ENCODE data around the gene VGLL4.

DNA sequence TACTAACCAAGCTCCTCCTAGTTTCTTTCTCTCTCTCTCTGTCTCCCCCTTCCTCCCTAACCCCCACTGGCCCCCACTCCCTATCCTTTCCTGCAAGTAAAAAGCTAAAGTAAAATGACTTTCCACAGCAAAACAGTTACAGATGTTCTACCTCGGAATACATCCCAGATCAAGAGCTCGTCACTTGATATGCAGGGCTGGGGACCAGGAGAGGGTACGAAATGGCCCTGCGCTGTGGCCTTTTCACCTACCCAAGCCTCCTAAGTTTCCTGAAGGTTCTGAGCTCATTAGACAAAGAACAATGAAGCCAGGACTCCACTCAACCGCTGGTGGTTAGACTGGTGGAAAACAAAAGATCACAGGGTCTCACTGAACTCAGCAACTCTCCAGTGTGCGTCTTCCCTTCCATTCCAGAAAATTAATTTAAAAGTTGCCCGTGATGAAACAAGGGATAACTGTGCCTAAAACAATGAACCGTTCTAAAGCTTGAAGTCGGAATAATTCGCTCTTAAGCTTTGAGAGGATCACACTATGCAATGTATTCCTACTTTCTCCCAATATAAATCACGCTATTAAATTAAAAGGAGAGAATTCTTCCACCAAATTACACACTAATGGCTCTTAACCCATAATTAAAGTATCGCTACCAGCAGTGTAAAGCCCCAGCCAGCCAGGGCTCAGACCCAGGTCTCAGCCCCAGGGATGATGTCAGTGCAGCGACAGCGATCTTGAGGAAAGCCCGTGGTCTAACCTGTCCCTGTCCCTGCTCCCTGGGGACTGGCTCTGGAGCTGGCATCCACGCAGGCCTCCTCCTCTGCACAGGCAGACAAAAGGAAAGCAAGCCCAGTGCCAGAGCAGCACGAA is 5.0 kb downstream of the VGLL4 start:
- no peak for TF ChIP-seq ZNF274 (IDR thresholded peaks at IDR 0.05; ENCODE audit: low read depth, low read length)
- TF ChIP-seq YY1 (IDR thresholded peaks at IDR 0.05; ENCODE audit: insufficient read depth, insufficient read length): no peak
